ENCODE results near the gene TRIP13.
"Not testable (repeated sequence)": the region's sequence is repeated elsewhere in the genome, so short reads cannot be mapped to it uniquely, and the experiment has no call there.

TRIP13 gene

DNA sequence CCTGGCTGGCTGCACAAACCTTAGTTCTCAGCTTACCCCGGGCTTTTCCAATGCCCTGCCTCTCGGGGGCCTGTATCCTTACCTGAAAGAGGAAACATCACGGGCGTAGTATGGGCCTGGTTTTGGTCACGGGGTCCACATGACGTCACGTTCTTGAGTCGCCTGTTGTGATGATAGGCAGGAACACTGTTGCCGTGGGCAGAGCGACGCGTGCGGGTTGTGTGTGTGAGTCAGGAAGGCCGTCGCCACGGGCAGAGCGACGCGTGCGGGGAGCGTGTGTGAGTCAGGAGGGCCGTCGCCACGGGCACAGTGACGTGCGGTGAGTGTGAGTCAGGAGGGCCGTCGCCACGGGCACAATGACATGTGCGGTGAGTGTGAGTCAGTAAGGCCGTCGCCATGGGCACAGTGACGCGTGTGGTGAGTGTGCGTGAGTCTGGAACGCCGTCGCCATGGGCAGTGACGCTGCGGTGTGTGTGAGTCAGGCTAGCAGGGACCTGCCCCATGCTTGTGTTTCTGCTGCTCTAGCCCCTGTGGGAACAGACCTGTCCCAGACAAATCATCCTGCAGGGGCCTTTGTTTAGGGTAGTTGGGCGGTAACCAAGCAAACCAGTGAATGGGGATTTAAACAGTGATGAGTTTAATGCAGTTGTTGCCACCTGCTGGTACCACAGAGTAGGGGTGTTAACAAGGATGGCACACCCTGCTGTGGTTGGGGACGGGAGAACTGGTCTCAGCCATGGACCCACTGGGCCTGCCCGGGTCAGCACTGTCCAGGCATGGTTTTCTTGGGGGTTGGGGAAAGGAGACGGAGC lies 19.8 kb downstream of the TRIP13 start:
- H3K4me3 ChIP-seq (ENCODE audit: low read depth, low read length), result no peak overlapping the region
- no peaks in the 10 kb centered on the region; the same call in 1 of the 2 replicates for H3K36me3 ChIP-seq (ENCODE audit: insufficient read depth, low read length)
- H2AFZ ChIP-seq (ENCODE audit: low read length, unreplicated experiment), result no peak overlapping the region
- H3K4me1 ChIP-seq (ENCODE audit: control insufficient read depth, insufficient read depth, low read length, unreplicated experiment), result no peaks in the 10 kb centered on the region
- H3K79me2 ChIP-seq (ENCODE audit: control insufficient read depth, insufficient read depth, low read length, unreplicated experiment), result no peaks in the 10 kb centered on the region
- H3K27me3 ChIP-seq (ENCODE audit: insufficient read depth, low read length), result no peaks in the 10 kb centered on the region
- peak overlapping the region; percentile 82 for H3K27ac ChIP-seq (ENCODE audit: low read depth, low read length)

GRCh38 chr5:914174-914573 lies 21.5 kb downstream of the TRIP13 start:
- Histone ChIP-seq H2AFZ (ENCODE audit: low read length, unreplicated experiment) (no peak overlapping the region), H3K4me1 (ENCODE audit: control insufficient read depth, insufficient read depth, low read length, unreplicated experiment) (no peaks in the 10 kb centered on the region), H3K27ac (ENCODE audit: low read depth, low read length) (no peak overlapping the region), H3K27me3 (ENCODE audit: insufficient read depth, low read length) (no peaks in the 10 kb centered on the region), H3K4me3 (ENCODE audit: low read depth, low read length) (no peak overlapping the region), H3K36me3 (ENCODE audit: insufficient read depth, low read length) (no peaks in the 10 kb centered on the region; the same call in 1 of the 2 replicates), H3K79me2 (ENCODE audit: control insufficient read depth, insufficient read depth, low read length, unreplicated experiment) (no peaks in the 10 kb centered on the region)

- Histone ChIP-seq H3K4me3 (ENCODE audit: low read depth, low read length) (no peak overlapping the region), H3K4me1 (ENCODE audit: control insufficient read depth, insufficient read depth, low read length, unreplicated experiment) (no peaks in the 10 kb centered on the region), H3K79me2 (ENCODE audit: control insufficient read depth, insufficient read depth, low read length, unreplicated experiment) (no peaks in the 10 kb centered on the region), H2AFZ (ENCODE audit: low read length, unreplicated experiment) (no peak overlapping the region), H3K27ac (ENCODE audit: low read depth, low read length) (no peak overlapping the region), H3K27me3 (ENCODE audit: insufficient read depth, low read length) (no peaks in the 10 kb centered on the region), H3K36me3 (ENCODE audit: insufficient read depth, low read length) (no peaks in the 10 kb centered on the region; the same call in 1 of the 2 replicates)
Measured at GRCh38 chr5:914612-915011, 21.9 kb downstream of the TRIP13 start.

DNA sequence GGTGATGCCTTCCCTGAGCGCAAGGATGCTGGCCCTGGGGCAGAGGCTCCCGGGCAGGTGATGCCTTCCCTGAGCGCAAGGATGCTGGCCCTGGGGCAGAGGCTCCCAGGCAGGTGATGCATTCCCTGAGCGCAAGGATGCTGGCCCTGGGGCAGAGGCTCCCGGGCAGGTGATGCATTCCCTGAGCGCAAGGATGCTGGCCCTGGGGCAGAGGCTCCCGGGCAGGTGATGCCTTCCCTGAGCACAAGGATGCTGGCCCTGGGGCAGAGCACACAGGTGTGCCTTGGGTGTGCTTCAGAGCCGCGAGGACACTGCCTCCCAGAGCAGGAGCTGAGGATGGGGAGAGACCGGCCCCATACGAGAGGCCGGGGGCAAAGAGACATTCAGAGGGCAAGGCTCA lies 22.7 kb downstream of the TRIP13 start:
- H2AFZ ChIP-seq (ENCODE audit: low read length, unreplicated experiment); H3K36me3 ChIP-seq (ENCODE audit: insufficient read depth, low read length); H3K4me3 ChIP-seq (ENCODE audit: low read depth, low read length); H3K79me2 ChIP-seq (ENCODE audit: control insufficient read depth, insufficient read depth, low read length, unreplicated experiment); H3K27me3 ChIP-seq (ENCODE audit: insufficient read depth, low read length); H3K4me1 ChIP-seq (ENCODE audit: control insufficient read depth, insufficient read depth, low read length, unreplicated experiment); H3K27ac ChIP-seq (ENCODE audit: low read depth, low read length): not testable (repeated sequence)

DNA sequence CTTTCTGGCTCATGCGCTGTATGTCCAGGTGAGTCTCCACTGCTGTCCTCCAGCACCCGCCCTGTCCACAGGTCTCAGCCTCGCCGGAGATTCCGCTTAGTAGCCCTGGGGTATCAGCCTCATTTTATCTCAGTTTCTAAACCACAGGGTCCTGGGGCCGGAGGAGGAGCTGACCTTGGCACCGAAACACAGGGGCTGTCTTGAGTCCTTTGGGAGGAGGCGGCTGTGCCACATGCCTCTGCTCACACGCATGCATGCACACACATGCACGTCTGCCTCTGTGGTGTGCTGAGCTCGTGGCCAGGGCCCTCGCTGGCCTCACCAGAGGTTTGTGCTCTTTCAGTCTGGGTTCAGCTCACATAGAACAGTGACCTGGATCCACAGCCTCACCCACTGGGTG lies 23.3 kb downstream of the TRIP13 start:
- H3K27me3 ChIP-seq (ENCODE audit: insufficient read depth, low read length), result no peaks in the 10 kb centered on the region
- no peak overlapping the region for H3K4me3 ChIP-seq (ENCODE audit: low read depth, low read length)
- H3K27ac ChIP-seq (ENCODE audit: low read depth, low read length), result no peak overlapping the region
- no peak overlapping the region for H2AFZ ChIP-seq (ENCODE audit: low read length, unreplicated experiment)
- no peaks in the 10 kb centered on the region for H3K79me2 ChIP-seq (ENCODE audit: control insufficient read depth, insufficient read depth, low read length, unreplicated experiment)
- no peaks in the 10 kb centered on the region; the same call in 1 of the 2 replicates for H3K36me3 ChIP-seq (ENCODE audit: insufficient read depth, low read length)
- H3K4me1 ChIP-seq (ENCODE audit: control insufficient read depth, insufficient read depth, low read length, unreplicated experiment), result no peaks in the 10 kb centered on the region

GRCh38 chr5:916441-917293 lies 24.0 kb downstream of the TRIP13 start:
- H3K27me3 ChIP-seq (ENCODE audit: insufficient read depth, low read length), result no peaks in the 10 kb centered on the region
- no peaks in the 10 kb centered on the region for H3K79me2 ChIP-seq (ENCODE audit: control insufficient read depth, insufficient read depth, low read length, unreplicated experiment)
- no peak overlapping the region for H3K27ac ChIP-seq (ENCODE audit: low read depth, low read length)
- no peak overlapping the region for H2AFZ ChIP-seq (ENCODE audit: low read length, unreplicated experiment)
- H3K36me3 ChIP-seq (ENCODE audit: insufficient read depth, low read length), result no peaks in the 10 kb centered on the region; the same call in 1 of the 2 replicates
- no peaks in the 10 kb centered on the region for H3K4me1 ChIP-seq (ENCODE audit: control insufficient read depth, insufficient read depth, low read length, unreplicated experiment)
- H3K4me3 ChIP-seq (ENCODE audit: low read depth, low read length), result no peak overlapping the region

GRCh38 chr5:918717-919116 lies 26.0 kb downstream of the TRIP13 start:
- not testable (repeated sequence) for H3K36me3 ChIP-seq (ENCODE audit: insufficient read depth, low read length); H3K27me3 ChIP-seq (ENCODE audit: insufficient read depth, low read length); H3K27ac ChIP-seq (ENCODE audit: low read depth, low read length); H3K4me3 ChIP-seq (ENCODE audit: low read depth, low read length); H3K79me2 ChIP-seq (ENCODE audit: control insufficient read depth, insufficient read depth, low read length, unreplicated experiment); H3K4me1 ChIP-seq (ENCODE audit: control insufficient read depth, insufficient read depth, low read length, unreplicated experiment); H2AFZ ChIP-seq (ENCODE audit: low read length, unreplicated experiment)

- Histone ChIP-seq H2AFZ (ENCODE audit: low read length, unreplicated experiment) (no peak overlapping the region), H3K27ac (ENCODE audit: low read depth, low read length) (no peak overlapping the region), H3K79me2 (ENCODE audit: control insufficient read depth, insufficient read depth, low read length, unreplicated experiment) (no peaks in the 10 kb centered on the region), H3K36me3 (ENCODE audit: insufficient read depth, low read length) (no peaks in the 10 kb centered on the region; the same call in 1 of the 2 replicates), H3K4me1 (ENCODE audit: control insufficient read depth, insufficient read depth, low read length, unreplicated experiment) (no peaks in the 10 kb centered on the region), H3K4me3 (ENCODE audit: low read depth, low read length) (no peak overlapping the region), H3K27me3 (ENCODE audit: insufficient read depth, low read length) (no peaks in the 10 kb centered on the region)
Measured at GRCh38 chr5:919356-920000, 26.8 kb downstream of the TRIP13 start.

DNA sequence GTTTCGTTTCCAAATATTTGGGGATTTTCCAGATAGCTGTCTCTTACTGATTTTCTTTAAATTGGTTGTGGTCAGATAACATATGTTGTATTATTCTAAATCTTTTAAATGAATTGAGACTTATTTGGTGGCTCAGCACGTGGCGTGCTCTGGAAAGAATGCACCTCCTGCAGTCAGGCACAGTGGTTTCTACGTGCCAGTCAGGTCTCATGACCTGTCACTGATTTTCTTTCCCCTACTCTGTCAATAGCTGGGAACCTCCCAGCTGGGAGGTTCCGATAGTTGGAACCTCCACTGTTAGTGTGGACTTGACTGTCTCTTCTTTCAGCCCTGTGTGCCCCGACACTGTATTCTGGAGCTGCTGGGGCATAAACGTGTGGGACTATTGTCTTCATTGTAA lies 27.6 kb downstream of the TRIP13 start:
- no peak overlapping the region for H2AFZ ChIP-seq (ENCODE audit: low read length, unreplicated experiment)
- H3K36me3 ChIP-seq (ENCODE audit: insufficient read depth, low read length), result no peaks in the 10 kb centered on the region
- H3K4me3 ChIP-seq (ENCODE audit: low read depth, low read length), result no peak overlapping the region
- H3K27me3 ChIP-seq (ENCODE audit: insufficient read depth, low read length), result 0 out of 2 replicates have a peak, but pooled peaks cover 2% of the 10 kb centered on the region
- no peaks in the 10 kb centered on the region for H3K4me1 ChIP-seq (ENCODE audit: control insufficient read depth, insufficient read depth, low read length, unreplicated experiment)
- H3K27ac ChIP-seq (ENCODE audit: low read depth, low read length), result no peak overlapping the region
- H3K79me2 ChIP-seq (ENCODE audit: control insufficient read depth, insufficient read depth, low read length, unreplicated experiment), result no peaks in the 10 kb centered on the region

- no peaks in the 10 kb centered on the region for H3K79me2 ChIP-seq (ENCODE audit: control insufficient read depth, insufficient read depth, low read length, unreplicated experiment)
- H3K27ac ChIP-seq (ENCODE audit: low read depth, low read length), result no peak overlapping the region
- H3K27me3 ChIP-seq (ENCODE audit: insufficient read depth, low read length), result peaks cover 10% of the 10 kb centered on the region
- H3K4me1 ChIP-seq (ENCODE audit: control insufficient read depth, insufficient read depth, low read length, unreplicated experiment), result no peaks in the 10 kb centered on the region
- no peak overlapping the region for H2AFZ ChIP-seq (ENCODE audit: low read length, unreplicated experiment)
- H3K4me3 ChIP-seq (ENCODE audit: low read depth, low read length), result no peak overlapping the region
- H3K36me3 ChIP-seq (ENCODE audit: insufficient read depth, low read length), result no peaks in the 10 kb centered on the region
Measured at GRCh38 chr5:921456-922435, 29.1 kb downstream of the TRIP13 start.

Measured in ACC112 (cell line).